ENCODE data around the gene YIPF1.
"Not testable (repeated sequence)": the region's sequence is repeated elsewhere in the genome, so short reads cannot be mapped to it uniquely, and the experiment has no call there.

The YIPF1 gene

DNA sequence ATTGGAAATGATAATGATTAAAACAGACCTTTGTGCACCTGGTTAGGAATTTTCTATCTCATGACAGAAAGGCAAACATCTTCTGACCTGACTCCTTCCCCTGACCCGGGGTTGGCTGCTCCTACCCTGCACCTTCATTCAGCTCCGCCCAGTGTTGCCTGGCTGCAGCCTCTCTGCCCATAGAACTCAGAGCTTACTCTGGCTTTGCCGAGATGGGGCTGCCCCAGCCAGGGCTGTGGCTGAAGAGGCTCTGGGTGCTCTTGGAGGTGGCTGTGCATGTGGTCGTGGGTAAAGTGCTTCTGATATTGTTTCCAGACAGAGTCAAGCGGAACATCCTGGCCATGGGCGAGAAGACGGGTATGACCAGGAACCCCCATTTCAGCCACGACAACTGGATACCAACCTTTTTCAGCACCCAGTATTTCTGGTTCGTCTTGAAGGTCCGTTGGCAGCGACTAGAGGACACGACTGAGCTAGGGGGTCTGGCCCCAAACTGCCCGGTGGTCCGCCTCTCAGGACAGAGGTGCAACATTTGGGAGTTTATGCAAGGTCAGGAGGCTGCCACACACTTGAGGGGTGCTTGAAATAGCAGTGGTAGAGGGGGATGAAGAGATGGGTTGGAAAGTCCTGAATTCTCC is 4.5 kb upstream of the YIPF1 start, which contains the start of gene DIO1:
TSS of gene DIO1 (plus strand) at position 189 of the 638 bp plus-strand sequence. CDS start at position 213, 24 bp downstream.
- DNase-seq, result no peak

DNA sequence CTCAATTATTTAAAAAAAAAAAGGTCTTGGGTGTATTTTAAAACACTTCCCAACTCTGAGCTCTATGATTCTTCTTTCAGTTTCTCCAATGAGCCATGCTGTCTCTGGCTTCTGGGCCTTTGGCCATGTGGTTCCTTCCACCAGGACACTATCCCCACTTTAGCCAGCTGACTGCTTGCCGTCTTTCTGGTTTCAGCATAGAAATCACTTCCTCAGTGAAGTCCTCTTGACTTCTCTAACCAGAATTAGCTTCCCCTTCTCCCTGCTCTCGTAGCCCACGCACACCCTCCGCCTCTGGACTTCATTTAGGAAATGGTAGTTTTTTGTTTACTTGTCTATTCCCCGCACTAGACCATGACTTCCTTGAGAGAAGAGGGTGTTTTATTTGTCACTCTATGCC is 3.3 kb upstream of the YIPF1 start:
- DNase-seq, result peak; percentile 37

DNA sequence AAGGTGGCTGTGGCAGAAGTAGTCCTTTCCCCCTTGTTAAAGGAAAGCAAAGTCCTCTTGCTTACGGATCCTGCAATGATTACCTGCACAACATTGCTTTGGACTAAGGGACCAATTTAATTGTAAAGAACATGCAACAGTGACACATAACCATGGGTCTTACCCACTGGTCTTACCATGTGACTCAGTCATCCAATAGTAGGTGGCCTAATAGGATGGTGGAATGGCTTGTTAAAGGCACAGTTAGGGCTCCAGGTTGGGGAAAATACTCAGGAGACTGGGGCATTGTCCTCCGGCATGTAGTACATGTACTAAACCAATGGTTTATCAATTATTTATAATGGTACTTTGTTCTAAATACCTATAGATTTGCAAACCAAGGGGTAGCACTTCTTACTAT is 2.1 kb upstream of the YIPF1 start:
- no peak for DNase-seq

DNA sequence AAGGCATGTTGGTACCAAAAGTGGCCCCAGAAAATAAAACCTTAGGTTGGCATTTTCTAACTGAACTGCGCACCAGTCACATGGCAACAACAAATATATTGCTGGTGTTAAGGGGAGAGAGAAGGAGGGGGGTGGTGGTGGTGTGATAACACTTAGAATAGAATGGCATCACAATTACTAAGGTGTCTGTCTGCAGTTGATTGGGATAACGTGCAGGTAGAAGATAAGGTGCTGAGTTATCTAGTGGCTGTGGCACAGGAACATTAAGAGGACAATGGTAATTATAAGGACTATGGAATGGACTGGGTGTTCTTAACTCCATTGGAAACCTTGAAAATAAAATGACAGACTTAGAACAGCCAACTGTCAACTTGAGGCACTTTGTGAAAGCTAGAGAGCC is 1.4 kb upstream of the YIPF1 start:
- DNase-seq, result no peak

DNA sequence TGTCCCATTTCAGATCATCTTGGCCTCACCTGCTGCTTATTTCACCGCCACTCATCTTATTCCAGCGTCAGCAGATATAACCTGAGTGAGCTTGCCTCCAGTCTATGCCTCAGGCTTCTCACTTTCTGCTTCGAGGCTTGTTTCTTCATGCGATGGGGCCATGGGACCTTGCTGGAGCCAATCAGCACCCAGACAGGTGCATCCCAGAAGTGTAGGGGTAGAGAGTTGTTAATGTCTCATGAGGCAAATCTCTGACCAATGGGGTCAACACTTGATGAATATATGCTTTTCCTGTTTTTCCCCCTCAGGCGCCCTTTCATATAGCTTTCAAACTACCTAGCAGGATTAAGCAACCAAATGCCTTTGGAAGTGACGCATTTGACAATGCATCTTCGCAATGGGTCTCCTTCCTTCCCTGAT is 935 bp upstream of the YIPF1 start:
- no peak for DNase-seq

DNA sequence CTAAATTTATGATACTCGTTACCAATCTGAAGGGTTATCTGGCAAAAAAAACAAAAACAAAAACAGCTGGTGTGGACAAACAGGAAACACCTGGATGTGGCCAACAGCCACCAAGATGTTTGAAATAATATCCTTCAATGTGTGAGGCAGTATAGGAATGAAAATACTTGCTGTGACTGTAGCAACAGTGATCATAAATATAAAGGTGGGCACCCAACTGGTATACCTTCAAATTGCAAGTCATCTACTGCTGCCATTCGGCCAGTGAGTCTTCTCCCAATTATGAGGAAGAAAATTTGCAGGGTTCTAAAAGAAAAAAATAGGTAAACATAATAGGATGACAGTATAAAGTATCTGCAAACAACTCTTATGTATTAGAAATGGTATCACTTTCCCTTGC is 916 bp downstream of the YIPF1 start:
- DNase-seq, result no peak

DNA sequence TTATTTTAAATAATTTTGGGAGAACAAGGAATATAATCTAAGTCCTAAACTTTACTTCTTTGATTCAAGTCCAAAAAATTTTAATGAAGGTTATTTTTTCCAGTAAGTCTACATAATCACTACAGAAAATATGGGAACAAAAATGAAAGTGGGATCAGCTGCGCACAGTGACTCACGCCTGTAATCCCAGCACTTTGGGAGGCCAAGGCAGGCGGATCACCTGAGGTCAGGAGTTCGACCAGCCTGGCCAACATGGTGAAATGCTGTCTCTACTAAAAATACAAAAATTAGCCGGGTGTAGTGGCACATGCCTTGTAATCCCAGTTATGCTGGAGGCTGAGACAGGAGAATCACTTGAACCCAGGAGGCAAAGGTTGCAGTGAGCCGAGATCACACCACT is 6.0 kb downstream of the YIPF1 start:
- not testable (repeated sequence) for DNase-seq

DNA sequence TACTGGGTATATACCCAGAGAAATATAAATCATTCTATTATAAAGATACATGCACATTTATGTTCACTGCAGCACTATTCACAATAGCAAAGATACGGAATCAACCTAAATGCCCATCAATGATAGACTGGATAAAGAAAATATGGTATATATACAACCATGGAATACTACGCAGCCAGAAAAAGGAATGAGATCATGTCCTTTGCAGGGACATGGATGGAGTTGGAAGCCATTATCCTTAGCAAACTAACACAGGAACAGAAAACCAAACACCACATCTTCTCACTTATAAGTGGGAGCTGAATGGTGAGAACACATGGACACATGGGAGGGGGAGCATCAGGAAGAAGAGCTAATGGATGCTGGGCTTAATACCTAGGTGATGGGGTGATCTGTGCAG is 7.7 kb downstream of the YIPF1 start:
- DNase-seq, result not testable (repeated sequence)

DNA sequence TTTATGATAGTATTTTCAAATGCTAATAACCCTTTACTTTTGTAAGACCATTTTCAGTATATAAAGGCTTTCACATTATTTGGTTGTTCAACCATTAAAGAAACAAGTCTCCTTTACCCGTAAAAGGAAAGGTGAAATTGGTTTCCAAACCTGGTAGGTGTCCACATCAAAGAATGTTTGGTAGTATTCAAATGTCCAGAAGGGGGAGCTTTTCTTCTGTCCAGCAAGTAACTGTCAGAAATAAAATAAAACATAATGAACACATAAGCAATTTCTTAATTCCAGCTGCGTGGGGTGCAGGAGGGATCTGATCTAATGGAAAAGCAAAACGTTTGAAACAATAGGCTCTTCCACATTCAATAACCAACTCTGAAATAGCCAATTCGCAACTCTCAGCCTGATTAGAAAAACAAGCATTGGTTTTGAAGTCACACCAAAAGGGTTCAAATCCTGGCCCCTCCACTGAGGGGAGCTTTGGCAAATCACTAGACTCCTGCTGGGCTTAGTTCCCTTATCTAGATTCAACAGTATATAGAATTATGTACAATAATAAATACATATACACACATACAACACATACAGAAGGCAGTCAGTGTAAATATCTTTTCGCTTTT is 11.0 kb downstream of the YIPF1 start:
- DNase-seq, result no peak

DNA sequence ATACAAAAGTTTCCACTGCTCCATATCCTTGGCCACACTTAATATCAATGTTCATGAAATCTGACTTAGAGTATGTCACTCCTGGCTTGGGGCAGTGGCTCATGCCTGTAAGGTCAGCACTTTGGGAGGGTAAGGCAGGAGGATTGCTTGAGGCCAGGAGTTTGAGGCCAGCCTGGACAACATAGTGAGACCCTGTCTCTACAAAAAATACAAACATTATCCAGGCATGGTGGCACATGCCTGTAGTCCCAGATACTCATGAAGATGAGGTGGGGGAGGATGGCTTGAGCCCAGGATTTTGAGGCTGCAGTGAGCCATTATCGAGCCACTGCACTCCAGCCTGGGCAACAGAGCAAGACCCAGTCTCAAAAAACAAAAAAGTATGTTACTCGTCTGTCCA is 14.4 kb downstream of the YIPF1 start:
- not testable (repeated sequence) for DNase-seq

DNA sequence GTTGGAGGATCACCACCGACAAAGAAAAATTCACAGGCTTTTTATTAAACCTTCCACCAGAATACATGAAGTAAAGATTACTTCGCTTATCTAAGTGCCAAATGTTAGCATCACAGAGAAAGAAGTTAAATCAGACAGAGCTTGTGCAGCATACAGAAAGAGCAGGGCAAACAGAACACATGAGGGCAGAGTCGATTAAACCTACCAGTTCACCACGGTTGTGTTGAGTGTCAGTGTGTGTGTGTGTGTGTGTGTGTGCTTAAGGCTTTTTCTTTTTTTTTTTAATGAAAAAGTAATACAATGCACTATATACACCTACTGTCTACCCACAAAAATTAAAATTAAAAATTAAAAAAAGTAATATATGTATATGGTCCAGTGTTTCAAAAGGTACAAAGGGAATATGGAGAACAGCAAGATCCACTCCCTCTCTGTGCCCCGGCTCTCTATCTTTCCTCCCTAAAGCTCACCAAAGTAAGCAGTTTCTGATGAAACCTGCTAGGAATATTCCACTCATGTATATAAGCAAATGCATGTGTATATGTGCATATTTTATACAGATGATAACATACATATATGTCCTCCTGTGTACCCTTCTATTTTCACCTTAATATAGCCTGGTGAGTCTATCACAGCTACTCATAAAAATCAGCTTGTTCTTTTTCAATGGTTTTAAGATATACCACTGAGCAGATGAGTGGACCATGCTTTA is 17.7 kb downstream of the YIPF1 start:
- no peak for DNase-seq

DNA sequence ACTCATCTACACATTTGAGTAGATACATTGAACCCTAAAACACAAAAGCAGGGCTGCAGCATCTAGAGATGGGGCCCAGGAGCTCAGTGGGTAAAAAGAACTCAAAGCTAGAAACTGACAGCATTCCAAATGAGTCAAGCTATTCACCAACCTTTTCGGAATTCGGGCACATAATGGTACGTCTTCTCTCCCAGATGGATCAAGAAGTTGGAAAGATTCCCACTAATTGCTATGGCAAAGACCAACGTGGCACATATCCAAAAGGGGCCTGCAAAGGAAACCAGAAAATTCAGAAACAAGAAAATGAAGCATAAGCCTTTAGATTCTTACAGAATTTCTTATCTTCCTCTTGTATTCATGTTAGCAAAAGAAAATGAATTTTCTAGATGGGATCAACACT is 18.4 kb downstream of the YIPF1 start:
- no peak for DNase-seq

DNA sequence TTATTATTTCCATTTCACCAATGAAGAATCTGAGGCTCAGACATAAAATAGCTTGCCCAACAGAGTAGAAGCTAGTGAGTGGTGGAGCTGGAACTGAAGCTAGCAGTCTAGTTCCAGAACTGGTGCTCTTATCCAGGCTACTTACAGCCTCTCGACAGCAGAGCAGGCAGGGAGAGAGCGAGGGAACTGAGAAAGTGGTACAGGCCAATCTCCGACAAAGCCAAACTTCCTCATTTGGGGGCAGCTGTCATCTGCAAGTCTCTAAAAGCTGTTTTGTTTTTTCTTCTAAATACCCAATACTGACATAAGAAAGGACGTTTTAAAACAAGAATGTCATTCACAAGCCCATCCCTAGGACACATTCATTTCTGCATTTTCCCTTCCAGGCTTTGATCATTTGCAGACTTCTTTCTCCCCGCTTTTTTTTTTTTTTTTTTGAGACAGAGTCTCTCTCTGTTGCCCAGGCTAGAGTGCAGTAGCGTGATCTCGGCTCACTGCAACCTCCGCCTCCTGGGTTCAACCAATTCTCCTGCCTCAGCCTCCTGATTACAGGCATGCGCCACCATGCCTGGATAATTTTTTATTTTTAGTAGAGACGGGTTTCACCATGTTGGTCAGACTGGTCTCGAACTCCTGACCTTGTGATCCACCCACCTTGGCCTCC is 20.0 kb downstream of the YIPF1 start:
- no peak for DNase-seq

DNA sequence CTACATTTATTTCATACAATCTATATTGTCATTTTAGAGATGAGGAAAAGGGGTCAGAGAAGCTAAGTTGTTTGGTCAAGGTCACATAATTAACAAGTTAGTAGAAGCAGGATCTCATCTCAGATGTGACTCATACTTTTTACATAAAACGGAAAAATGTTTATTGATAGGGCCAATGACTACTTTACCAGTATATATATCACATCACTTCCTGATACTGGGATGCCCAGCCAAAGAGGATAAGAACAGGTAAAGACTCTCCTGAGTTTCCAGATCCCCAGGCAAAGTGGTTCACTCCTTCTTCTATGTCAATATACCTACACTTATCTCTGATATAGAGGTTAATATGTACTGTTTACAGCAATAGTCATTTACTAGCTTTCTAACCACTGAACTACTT is 21.0 kb downstream of the YIPF1 start:
- no peak for DNase-seq

DNA sequence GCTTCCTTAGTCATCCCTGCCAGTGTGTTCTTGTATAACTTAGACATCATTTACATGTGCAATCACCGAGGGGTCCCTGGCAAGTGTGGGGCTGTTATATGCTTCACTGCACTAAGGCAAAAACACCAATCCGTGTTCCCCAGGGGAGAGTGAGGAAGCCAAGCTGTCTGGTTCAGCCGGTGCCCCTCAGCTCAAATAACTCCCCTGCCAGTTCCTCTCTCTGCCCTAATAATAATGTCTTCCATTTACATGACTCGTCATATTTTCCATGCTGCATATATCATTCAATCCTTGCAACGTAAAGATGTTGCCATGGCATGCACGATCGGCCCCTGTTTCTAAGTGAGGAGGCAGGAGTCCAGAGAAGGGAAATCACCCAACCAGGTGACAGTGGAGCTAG is 27.1 kb downstream of the YIPF1 start:
- DNase-seq, result no peak

DNA sequence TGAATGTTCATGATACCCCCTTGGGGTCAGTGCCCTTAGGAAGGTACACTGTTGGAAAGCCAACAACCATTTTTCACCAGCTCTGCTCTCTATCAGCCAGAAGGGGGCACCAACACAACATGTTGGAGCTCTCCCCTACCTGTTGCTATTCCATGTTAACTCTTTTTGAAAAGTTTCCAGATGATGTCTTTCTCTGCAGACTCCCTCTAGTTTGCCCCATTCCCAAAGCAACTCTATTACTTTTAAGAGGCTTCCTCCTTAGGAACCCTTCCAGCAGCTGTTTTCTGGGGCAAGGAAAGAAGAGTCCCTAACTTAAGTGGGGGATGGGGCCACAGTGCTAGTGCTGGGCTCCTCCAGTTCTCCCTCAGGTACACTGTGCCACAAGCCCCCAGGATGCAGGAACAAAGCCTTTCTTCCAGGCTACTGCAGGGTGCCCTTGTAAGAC is 28.6 kb downstream of the YIPF1 start:
- peak; percentile 41 for DNase-seq

DNA sequence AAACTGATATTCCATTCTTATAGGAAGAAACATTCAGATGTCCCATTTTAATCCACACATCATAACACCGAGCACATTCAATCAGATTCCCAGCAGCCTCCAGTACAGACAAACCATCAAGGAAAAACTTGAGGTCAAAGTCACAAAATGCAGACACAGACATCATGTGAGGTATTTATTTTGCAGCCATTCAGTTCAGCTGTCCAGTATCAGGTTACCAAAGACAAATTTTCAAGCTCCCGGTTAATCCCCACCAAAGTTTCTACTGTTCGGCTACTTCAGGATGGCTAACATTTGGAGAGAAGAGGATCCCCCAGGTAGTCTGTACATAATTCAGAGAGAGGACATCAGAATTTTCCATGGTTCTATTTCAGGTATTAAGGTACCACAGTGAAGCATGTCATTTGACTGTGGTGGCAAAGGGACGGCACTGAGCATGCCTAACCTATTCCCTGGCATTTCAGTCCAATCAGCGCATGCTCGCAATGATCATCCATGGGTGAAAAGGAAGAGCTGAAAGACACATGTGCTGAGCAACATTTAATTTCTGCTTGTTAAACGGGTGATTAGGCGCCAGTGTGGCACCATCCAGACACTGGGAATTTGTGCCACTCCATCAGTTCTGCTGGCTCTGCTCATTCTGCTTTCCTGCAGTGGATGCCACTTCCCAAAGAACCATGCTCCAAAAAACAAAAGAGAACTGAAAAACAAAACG is 37.9 kb downstream of the YIPF1 start:
- DNase-seq, result no peak

DNA sequence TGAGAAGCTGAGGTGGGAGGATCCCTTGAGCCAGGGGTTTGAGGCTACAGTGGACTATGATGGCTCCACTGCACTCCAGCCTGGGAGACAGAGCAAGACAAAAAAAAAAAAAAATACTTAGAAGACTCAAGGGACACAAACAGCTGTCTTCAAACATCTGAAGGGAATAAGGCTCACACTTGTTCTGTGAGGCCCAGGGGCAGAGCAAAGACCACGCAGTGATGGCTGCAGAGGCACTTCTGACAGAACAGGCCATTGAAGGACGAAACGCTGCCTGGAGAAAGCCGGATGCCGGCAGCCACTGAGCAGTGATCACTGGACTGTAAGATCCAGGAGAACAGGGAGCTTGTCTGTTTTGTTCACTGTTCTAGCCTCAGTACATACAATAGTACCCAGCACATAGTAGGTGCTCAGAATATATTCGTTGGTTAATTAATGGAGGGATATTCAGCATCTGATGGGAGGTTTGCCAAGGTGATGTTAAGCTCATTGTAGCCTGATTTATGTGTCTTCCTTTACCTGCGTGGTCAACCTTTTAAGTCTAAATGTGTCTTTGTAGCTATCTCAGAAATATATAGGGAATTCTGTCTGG is 39.4 kb downstream of the YIPF1 start:
- DNase-seq, result no peak

DNA sequence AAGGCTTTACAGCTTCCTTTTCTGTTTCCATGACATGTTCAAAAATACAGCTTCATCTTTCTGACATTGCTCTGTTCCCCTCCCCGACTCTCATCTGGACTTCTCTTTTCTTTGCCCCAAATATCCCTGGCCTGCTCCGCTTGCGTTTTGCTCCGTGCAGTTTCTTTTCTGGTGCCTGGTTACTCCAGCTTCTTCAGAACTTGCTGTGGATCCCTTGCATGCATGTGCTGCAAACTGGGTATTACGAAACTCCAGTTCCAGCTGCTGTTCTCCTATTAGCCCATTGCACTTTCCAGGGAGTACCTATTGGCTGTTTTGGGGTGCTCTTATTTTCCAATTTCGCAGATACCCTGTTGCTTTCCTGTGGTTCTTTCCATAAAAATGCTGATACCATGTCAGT is 41.6 kb downstream of the YIPF1 start:
- DNase-seq, result no peak

DNA sequence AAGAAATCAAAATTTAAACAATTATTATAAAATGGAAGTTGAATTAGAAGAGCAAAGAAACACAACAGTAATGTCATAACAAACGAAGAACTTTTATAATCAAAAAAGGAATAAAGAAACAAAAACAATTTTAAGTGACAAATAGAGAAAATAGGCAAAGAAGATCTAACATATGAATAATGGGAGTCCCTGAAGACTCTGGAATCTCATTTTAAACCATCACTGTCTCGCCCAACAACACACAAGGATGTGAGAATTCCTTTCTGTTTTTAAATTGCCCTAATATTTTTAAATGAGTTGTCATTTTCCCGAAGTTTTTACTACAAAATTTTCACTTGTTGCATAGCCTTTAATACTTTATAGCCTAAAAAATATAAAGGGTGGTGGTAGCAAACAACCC is 47.2 kb downstream of the YIPF1 start:
- DNase-seq, result no peak

DNA sequence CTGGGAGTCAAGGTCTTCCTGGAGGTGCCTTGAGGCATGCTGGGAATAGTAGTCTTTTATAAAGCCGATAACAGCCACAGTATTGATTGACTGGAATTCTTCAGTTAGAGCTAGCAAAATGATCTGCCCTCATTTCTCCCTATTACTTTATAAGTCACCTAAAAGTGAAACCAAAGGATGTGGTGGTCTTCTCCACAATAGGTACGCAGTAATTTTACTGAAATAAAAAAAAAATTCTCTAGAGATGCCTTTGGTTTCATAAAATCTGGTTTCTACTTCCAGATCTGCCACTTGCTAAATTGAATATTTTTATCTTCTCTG is 51.0 kb downstream of the YIPF1 start:
- no peak for DNase-seq

DNA sequence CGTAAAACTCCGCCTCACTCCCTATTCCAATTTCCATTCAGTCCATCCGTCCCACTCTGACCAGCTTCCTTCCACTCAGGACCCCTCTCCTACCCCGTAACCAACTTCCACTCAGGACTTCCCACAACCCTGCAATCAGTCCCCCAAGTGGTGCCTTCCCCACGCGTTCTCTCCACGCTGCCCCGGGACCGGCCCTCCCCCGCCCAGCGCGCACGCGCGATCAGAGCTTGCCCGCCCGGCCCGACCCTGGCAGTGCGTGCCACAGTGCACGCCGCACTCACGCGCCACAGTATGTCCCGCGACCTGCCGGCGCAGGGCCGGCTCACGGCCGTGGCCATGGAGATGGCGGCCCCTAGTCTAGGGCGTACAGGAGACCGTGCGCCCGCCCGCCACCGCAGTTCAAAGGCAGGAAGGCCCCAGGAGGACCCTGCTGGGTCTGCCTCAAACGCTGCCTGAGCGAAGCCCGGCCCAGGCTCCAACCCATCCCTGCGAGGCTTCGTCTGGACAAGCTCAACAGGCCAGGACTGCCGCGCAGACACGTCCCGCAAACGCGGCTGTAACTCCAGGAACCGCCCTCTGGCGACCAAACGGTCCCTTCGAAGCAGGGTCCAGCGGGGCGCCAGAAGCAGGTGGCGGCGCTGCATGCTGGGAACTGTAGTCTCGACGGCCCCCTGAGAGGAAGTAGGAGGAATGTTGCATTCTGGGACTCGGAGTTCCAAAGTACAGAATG is 51.5 kb downstream of the YIPF1 start, which contains the start of gene NDC1:
TSS of gene NDC1 (minus strand) at position 373 of the 730 bp plus-strand sequence. CDS start at position 338, 35 bp downstream.
- peak; percentile 91 for DNase-seq
